Measurements from ENCODE around the gene USP49.
A peak's percentile ranks its signal among the peaks of the same experiment; 100 is the strongest.
"Not testable (repeated sequence)": the region's sequence is repeated elsewhere in the genome, so short reads cannot be mapped to it uniquely, and the experiment has no call there.

Gene USP49

DNA sequence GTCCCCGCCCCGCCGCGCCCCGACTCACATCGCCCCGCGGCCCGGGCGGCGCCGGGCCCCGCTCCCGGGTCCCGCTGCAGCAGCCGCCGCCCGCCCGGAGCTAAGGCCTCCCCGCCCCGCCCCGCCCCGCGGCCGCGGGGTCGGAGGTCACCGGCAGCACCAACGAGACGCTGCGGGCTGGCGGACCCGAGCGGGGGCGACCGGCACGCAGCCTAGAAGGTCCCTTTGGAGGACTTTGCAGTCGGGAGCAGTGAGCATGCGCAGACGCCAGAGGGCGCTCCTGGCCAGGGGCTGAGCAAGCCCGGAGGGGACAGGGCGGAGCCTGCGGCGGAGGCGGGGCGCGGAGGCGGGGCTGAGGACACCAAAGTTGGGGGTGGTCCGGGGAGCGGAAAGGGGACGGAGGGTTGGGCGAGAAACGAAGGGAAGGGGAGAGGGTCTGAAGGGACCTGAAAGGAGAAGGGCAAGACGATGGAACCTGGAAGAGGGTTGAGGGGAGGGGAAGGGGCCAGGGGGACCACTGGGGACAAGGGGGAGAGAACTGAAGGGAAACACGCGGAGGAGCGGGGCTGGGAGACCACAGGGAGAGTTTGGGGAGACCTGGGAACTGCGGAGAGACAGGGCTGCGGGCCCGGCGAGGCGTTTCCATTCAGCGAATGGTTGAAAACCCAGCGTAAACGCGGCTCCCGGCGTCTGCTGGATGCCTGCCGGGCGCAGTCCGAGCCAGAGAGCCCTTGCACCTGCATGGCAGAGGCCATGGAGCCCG, 115.2 kb downstream of the USP49 start, which contains the start of gene FRS3:
TSS of gene FRS3 (minus strand) at position 113 of the 763 bp plus-strand sequence. CDS start 2,913 bp downstream, outside the sequence.
- peak; percentile 98 to 99 for DNase-seq (ENCODE audit: low read depth in 2 of 2)

DNA sequence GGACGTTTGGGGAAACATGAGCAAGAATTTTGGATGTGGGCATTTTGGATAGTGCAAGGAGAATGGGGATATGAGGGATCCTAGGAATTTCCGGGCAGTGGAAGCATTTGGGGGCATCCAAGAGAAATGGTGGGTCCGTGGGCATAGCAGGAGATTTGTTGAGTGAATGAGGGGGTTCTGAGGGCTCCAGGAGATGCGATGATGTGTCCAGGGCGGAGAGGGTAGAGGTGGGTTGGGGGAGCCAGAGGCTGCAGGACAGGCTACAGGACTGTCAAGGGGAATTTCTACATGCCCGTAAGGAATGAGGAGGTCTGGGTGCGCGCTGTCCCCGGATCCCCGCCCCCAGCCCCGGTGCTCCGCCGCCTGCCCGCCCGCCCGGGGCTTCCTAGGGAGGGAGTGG, 115.8 kb downstream of the USP49 start:
- no peak for DNase-seq (ENCODE audit: low read depth in 2 of 2)

DNA sequence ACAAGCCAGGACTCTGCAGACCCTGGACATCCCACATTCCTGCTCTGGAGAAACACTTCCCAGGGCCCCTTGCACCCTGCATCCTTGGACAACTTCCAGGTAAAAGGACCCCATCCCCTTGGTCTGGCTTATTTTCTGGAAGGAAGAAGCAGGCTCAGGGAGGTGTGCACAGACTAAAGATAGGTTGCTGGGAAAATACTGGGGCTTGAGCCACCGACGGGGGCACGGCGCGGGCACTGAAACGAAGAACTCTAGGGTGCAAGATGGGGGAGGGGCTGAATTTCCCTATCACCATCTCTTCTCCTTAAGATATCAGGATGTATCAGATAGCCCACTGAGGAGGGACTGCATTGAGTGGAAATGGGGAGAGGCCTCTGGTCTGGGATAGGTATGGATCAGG, 116.3 kb downstream of the USP49 start:
- no peak for DNase-seq (ENCODE audit: low read depth in 2 of 2)

- DNase-seq (ENCODE audit: low read depth in 2 of 2) = no peak
These were observed 117.5 kb downstream of the USP49 start for GRCh38 chr6:41777551-41778285.

DNA sequence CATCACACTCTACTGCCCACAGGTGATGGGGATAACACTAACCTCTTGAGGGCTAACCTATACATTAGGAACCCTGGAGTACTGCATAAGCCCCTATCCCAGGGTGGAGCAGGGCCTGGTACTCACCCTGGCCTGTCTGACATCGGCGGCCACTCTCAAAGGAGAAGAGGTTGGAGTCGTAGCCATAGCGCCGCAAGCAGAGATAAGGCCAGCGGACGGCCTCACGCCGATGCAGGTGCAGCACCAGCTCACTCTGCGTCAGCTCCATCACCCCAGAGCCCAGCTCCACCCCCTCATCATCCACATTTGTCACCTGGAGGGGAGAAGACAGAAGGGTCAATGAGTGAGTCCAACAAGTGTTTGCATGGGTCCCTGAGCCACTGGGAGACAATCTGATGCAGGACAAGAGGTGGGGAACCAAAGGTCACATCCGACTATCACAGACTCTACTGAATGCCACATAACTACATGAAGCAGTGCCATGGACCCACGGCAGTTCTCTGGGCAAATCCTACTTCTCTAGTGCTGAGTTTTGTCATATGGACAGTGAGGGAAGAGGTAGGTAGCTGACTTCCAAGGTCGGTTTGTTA, 119.8 kb downstream of the USP49 start:
- no peak for DNase-seq (ENCODE audit: low read depth in 2 of 2)

GRCh38 chr6:41774841-41775240, 120.3 kb downstream of the USP49 start:
- DNase-seq (ENCODE audit: low read depth in 2 of 2) = no peak

GRCh38 chr6:41771058-41771983, 123.9 kb downstream of the USP49 start:
- no peak for DNase-seq (ENCODE audit: low read depth in 2 of 2)

- no peak for DNase-seq (ENCODE audit: low read depth in 2 of 2)
These were observed 124.7 kb downstream of the USP49 start for GRCh38 chr6:41770381-41771057.

DNA sequence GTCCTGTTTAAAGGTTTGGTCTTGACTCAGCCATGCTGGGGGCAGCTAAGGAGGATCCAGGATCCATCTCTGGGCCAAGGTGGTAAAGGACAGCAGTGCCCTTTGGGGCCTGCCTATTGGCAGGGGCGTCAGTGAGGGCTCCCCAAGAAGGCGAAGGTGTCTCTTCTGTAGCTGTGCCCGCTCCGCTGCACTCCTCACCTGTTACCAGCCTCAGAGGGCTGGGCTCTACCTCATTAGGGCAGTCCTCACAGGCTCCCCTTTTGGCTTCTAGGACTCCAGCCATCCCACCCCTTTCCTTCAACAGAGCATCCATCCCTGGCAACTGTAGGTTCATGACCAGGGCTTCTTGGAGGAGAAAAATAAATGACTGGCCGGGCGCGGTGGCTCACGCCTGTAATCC, 125.8 kb downstream of the USP49 start:
- DNase-seq (ENCODE audit: low read depth in 2 of 2) = no peak

DNA sequence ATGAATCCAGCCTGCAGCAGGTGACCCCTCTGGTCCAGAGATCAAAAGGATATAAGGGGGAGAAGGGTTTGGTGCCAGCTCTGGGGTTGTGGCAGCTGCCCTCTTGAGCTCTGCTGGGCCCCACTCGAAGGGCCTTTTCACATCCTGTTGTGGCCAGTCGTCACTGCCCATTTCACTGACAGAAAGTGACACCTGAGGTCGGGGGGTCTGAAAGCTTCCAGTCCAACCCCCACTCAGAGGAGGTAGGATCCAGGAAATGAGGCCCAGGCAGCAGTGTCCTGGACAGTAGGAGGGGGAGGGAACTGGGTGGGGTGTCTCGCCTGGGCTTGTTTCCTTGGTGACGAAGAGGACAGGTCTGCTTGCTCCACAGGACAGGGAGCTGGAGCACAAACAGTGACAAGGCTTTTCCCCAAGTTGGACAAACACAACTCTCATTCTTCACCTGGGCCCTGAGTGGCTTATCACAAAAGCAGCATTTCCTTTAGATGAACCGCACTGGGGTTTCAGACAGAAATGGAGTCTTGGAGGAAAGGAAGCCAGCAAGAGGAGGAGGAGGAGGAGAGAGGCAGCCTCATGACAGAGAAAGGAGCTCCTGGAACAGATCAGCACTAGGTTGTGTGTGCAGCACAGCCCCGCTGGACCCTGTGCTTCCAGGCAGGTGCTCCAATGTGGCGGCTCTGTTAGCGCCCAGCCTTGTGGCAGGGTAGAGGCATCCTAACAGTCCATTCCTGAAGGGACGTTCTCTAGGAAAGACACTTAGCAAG, 126.4 kb downstream of the USP49 start:
- no peak for DNase-seq (ENCODE audit: low read depth in 2 of 2)

DNA sequence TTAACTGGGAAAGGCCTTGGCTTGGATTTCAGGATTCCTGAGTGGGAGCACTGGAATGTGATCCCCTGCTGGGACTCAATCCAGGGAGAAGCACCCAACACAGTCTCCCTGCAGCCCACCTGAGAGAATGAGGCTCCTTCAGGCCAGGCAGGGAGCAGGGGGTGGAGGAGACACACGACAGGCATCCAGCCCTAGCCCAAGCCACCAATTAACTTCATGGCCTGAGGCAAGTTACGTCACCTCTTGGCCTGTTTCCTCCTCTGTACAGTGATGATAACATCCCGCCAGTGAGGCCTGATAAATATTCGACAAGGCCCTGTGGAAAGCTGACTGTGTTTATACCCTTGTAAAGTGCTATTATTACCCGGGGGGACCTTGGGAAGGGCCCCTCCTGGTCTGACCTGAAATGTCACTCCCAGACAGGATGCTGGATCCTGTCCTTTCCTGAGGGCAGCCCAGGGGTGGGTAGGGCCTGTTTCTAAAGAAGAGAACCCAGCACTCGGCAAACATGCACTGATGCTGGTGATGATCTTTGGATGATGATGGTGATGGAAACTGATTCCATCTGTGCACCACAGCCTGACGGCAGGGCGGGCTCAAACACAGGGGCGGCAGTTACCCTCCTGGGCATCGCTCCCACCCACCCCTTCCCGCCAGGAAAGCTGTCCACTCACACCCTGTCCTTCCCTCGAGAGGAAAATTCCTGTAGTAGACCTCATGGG, 127.9 kb downstream of the USP49 start:
- DNase-seq (ENCODE audit: low read depth in 2 of 2) = no peak

DNA sequence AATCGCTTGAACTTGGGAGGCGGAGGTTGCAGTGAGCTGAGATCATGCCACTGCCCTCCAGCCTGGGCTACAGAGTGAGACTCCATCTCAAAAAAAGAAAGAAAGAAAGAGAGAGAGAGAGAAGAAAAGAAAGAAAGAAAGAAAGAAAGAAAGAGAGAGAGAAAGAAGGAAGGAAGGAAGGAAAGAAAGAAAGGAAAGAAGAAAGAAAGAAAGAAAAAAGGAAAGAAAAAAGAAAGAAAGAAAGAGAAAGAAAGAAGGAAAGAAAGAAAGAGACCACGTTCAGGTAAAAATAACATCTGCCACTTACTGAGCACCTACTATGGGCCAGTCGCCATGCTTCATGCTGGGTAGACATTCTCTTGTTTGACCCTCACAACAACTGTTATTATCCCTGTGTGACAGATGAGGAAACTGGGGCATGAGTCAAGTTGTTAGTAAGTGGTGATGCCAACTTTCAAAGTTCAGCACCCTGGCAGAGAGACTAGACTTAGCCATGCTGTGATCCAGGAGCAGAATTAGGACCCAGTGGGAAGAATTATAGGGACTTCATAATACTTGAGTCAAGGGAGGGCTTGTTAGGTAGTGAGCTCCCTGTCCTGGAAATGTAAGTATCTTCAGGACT, 129.0 kb downstream of the USP49 start:
- DNase-seq (ENCODE audit: low read depth in 2 of 2) = not testable (repeated sequence)

DNA sequence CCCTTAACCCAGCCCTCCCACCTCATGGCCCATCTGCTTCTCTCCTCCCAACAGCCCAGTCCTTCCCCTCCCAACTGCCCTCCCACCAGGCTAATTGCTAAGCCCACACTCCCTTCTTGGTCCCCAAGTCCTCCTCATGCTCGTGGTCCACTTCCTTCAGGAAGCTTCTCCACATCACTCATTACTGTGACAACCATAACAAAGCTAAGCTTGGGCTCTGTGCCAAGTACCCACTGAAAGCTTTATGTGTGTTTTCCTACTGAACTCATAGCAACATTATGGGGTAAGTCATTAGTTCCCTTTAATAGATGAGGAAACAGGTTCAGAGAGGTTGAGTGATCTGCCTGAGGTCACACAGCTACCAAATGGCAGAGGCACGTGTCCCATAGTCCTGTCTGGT, 131.7 kb downstream of the USP49 start:
- DNase-seq (ENCODE audit: low read depth in 2 of 2) = no peak

- DNase-seq (ENCODE audit: low read depth in 2 of 2) = no peak
These were observed 135.1 kb downstream of the USP49 start for GRCh38 chr6:41759905-41760579.

DNA sequence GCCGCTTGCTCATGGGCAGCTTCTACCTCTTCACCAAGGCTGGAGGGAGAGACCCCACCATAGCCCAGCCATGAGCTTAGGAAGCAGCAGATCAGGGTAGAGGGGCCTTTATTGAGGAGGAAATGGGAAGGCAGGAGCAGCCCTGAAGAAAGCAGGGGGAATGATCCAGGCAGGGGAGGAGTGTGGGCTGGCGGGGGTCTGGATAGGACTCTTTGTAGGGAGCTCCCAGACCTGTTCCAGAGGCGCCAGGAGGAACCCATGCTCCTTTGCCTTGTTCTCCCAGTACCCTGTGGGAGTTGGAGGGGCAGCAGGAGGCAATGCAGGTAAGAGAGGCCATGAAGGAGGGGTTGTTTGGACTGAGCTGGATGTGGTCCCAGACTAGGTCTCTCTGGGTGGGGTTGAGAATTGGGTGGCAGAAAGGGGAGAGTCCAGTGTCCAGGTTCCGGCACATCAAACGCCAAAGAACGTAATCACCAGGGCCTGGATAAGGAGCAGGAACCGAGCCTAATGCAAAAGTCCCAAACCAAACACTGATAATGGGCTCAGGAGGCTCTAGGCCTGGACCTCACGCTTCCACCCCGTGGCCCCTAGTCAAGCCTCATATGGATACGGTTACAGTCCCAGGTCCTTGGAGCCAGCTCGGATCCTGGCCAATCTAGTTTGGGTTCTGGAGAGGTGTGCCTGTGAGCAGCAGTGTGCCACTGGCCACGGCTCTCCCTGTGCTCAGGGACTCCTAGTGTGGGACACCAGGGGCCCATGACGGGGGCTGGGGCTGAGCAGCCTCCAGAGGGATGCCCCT, 135.9 kb downstream of the USP49 start:
- DNase-seq (ENCODE audit: low read depth in 2 of 2) = no peak

GRCh38 chr6:41758641-41759035, 136.5 kb downstream of the USP49 start:
- no peak for DNase-seq (ENCODE audit: low read depth in 2 of 2)

DNA sequence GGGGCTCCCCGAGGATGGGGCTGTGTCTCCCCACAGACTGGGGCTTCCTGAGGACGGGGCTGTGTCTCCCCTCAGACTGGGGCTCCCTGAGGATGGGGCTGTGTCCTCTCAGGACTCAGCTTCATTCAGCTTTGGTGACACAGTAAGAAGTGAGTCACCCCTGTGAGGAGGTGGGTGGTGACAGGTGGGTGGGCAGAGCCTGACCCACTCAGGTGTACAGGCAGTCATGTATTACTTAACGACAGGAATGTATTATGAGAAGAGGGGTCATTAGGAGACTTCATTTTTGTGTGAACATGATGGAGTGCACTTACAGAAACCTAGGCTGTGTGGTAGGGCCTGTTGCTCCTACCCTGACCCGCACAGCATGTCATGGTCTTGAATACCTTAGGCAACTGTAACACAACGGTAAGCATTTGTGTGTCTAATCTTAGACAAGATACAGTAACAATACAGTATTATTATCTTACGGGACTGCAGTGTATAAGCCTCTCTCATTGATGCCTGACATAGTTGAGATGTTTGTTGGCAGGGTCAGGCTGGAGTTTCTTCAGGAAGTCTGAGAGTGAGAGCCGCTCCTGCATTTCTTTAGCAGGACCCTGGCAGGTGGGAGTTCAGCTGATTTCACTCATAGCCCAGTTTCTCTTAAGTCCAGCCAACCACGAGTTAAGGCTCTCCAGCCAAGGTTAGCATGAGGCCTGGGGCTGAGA, 137.1 kb downstream of the USP49 start:
- DNase-seq (ENCODE audit: low read depth in 2 of 2) = no peak

Data from activated CD8-positive, alpha-beta memory T cell treated with anti-CD3 and anti-CD28 coated beads for 4 hours (primary cell).